Glutamatergic neuron (in vitro differentiated cells): ENCODE results near the gene ASPSCR1. TPM values are rescaled to one million over a fixed set of nuclear protein-coding genes. Genes with fewer than 3 reads are reported as not detected.
A peak's percentile ranks its signal among the peaks of the same experiment; 100 is the strongest.

Experiments
- DNase-seq: peaks from one replicate; pipeline ENCODE4 v3.0.0; 2022
- H3K27ac Mint-ChIP-seq: one replicate; pipeline ENCODE4 v1.8.0; 2020; ENCODE audit warnings: mild to moderate bottlenecking, mixed read lengths, inconsistent platforms; ENCODE audit not compliant: unreplicated experiment
- H3K27me3 Mint-ChIP-seq: one replicate; pipeline ENCODE4 v1.8.0; 2020; ENCODE audit warnings: mild to moderate bottlenecking, moderate library complexity, mixed read lengths, inconsistent platforms; ENCODE audit not compliant: unreplicated experiment
- H3K36me3 Mint-ChIP-seq: one replicate; pipeline ENCODE4 v1.8.0; 2020; ENCODE audit warnings: mild to moderate bottlenecking, mixed read lengths, inconsistent platforms; ENCODE audit not compliant: unreplicated experiment
- H3K4me1 Mint-ChIP-seq: one replicate; pipeline ENCODE4 v1.8.0; 2020; ENCODE audit warnings: mild to moderate bottlenecking, low read depth, mixed read lengths, inconsistent platforms; ENCODE audit not compliant: unreplicated experiment
- H3K4me3 Mint-ChIP-seq: one replicate; pipeline ENCODE4 v1.8.0; 2020; ENCODE audit warnings: mild to moderate bottlenecking, mixed read lengths, inconsistent platforms; ENCODE audit not compliant: unreplicated experiment
- H3K9me3 Mint-ChIP-seq: one replicate; pipeline ENCODE4 v1.8.0; 2020; ENCODE audit warnings: mild to moderate bottlenecking, moderate library complexity, mixed read lengths, inconsistent platforms; ENCODE audit not compliant: unreplicated experiment
- total RNA-seq: library from RNA; stranded (reverse); fragmentation: NEBNext Ultra II Directional; extraction: Animal tissue kit (Norgen Biotek cat#: 25700); gene quantifications from one replicate; pipeline ENCODE4 v1.2.1, GENCODE V29; 2021; ENCODE audit not compliant: unreplicated experiment
- TF ChIP-seq, protein P1 (sequence below): fragments of 200-600 bp; sonication (generic); IDR thresholded peaks from one replicate; pipeline ENCODE4 v1.5.0; 2021; ENCODE audit not compliant: partially characterized antibody, unreplicated experiment

Gene ASPSCR1
- total RNA-seq, 1 donor from 2014 or later = 51.7 TPM

DNA sequence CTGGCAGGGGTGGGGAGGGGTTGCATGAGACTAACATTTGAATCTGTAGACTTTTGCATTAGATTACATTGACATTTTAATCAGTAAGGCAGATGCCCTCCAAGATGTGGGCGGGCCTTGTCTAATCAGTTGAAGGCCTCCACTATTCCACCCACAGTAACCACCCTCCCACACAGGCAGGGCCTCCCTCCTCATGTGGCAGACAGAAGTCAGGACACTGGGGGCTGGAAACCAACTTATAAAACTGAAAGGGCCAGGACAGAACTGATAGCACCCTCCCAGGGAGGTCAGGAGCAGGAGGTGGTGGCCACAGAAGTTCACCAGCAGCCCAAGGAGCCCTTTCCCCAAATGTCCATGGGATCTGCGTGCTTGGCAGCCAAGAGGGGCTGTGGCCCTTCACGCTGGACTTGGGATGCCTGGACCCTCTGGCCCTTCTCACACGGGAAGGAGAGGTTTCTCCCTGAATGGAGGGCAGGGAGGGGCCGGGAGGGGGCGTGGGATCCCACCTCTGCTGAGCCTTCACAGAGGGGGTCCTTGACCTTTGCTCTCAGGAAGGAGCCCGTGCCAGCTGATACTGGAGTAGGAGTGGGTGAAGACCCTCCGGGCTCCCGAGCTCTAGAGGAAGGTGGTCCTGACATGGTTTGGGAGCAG is 45.0 kb upstream of the ASPSCR1 start:
- Mint-ChIP-seq H3K4me3 (no peak overlapping the region), H3K4me1 (peaks cover 10% of the 10 kb centered on the region), H3K27ac (no peak overlapping the region), H3K36me3 (no peaks in the 10 kb centered on the region), H3K9me3 (no peaks in the 10 kb centered on the region), H3K27me3 (peaks cover 12% of the 10 kb centered on the region)
- TF ChIP-seq, protein P1, sequence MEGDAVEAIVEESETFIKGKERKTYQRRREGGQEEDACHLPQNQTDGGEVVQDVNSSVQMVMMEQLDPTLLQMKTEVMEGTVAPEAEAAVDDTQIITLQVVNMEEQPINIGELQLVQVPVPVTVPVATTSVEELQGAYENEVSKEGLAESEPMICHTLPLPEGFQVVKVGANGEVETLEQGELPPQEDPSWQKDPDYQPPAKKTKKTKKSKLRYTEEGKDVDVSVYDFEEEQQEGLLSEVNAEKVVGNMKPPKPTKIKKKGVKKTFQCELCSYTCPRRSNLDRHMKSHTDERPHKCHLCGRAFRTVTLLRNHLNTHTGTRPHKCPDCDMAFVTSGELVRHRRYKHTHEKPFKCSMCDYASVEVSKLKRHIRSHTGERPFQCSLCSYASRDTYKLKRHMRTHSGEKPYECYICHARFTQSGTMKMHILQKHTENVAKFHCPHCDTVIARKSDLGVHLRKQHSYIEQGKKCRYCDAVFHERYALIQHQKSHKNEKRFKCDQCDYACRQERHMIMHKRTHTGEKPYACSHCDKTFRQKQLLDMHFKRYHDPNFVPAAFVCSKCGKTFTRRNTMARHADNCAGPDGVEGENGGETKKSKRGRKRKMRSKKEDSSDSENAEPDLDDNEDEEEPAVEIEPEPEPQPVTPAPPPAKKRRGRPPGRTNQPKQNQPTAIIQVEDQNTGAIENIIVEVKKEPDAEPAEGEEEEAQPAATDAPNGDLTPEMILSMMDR = no peak
- DNase-seq = no peak

DNA sequence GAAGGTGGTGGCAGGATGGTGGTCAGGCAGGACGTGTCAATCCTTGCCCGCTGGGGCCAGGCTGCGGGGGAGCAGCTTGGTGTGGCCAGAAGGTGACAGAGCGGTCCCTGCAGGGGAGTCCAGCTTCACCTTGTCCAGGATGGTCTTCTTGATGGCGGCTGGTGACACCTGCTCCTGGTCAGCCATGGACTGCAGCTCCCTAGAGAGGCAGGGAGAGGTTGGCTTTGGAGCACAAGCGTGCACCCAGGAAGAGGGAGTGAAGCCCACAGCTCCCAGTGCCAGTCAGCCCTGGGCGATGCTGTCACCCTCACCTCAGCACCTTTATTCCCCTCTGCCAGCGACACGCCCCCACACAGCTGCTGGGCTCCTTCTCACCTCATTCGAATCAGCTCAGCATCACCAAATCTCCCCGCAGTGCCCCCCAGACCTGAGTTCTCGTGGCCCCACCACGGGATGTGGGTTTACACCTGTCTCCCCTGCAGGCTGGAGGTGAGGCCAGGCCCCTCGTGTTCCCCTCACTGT is 44.2 kb upstream of the ASPSCR1 start:
- peaks cover 2% of the 10 kb centered on the region for H3K9me3 Mint-ChIP-seq
- H3K36me3 Mint-ChIP-seq = no peaks in the 10 kb centered on the region
- peaks cover 11% of the 10 kb centered on the region for H3K4me1 Mint-ChIP-seq
- peak overlapping the region; percentile 57 for H3K4me3 Mint-ChIP-seq
- no peak for DNase-seq
- TF ChIP-seq, protein P1 = no peak
- H3K27me3 Mint-ChIP-seq = peaks cover 14% of the 10 kb centered on the region
- no peak overlapping the region for H3K27ac Mint-ChIP-seq

DNA sequence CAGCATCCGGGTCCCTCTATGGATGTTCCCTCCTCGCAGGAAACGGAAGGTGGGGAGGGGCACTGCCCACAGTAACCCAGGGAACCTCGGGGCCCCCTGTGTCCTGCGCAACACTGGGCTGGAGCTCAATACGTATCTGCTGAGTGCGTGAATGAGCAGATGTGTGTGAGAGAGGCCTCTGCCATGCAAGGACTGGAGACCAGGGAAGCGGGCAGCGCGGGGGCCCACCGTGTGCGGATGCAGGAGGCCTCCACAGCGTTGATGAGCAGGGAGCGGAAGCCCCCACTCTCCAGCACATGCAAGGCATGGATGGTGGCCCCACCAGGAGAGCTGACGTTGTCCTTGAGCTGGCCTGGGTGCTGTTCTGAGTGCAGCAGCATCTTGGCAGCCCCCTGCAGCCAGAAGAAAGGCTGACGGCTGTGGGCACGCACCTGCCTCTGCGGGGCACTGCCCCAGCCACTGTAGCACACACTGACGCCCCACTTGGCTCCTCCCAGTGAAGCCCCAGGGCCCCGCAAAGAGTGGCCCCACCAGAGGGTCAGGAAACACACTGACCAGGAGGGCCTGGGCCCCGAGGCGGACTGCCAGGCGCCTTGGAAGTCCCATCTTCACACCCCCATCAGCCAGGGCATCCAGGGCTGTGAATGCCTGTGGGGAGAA is 43.2 kb upstream of the ASPSCR1 start:
- H3K27ac Mint-ChIP-seq = no peak overlapping the region
- DNase-seq = no peak
- peaks cover 4% of the 10 kb centered on the region for H3K9me3 Mint-ChIP-seq
- peaks cover 15% of the 10 kb centered on the region for H3K27me3 Mint-ChIP-seq
- TF ChIP-seq, protein P1 = no peak
- no peak overlapping the region for H3K4me3 Mint-ChIP-seq
- H3K36me3 Mint-ChIP-seq = no peaks in the 10 kb centered on the region
- peaks cover 20% of the 10 kb centered on the region for H3K4me1 Mint-ChIP-seq

DNA sequence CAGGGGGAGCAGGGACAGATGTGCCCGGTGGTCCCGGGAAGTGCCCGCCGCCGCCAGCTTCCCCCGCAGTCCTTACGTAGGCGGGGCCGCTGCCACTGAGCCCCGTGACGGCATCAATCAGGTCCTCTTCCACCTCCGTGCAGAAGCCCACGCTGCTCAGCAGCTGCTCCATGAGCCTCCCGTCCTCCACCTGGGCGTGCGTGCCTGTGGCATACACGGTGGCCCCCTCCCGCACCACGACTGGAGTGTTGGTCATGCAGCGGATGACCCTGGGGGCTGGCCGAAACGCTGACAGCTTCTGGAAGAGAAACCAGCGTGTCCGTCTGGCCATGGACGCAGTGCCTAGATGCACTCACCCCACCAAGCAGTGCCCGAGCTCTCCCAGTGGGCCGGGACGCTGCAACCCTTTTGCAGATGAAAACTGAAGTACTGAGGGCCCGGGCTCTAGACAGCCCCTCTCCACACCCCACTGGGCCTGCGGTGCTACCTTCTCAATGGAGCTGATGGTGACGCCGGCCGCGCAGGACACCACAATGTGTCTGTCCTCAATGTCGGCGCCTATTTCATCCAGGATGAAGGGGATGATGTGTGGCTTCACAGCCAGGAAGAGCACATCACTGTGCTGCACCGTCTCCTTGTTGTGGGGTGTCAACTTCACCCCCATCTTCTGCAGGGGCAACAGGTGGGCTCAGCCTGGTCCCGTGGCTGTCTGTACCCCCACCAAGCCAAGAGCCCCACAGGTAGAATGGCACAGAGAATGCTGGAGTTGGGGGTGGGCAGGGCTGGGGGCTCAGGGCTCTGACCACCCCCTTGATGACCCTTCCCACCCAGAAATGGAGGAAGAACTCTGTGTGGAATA is 42.4 kb upstream of the ASPSCR1 start:
- Mint-ChIP-seq H3K4me3 (peak overlapping the region; percentile 85), H3K4me1 (peaks cover 20% of the 10 kb centered on the region), H3K9me3 (peaks cover 4% of the 10 kb centered on the region), H3K27ac (no peak overlapping the region), H3K36me3 (no peaks in the 10 kb centered on the region), H3K27me3 (peaks cover 15% of the 10 kb centered on the region)
- no peak for DNase-seq
- TF ChIP-seq, protein P1 = no peak
